Activated T-cell treated with anti-CD3 and anti-CD28 coated beads for 48 hours (primary cell): Measurements from ENCODE around the gene BOD1L2.

Source experiments
- DNase-seq: peaks from one replicate; pipeline ENCODE4 v3.0.0-alpha.2; 2020; ENCODE audit warnings: low read depth

Gene BOD1L2

DNA sequence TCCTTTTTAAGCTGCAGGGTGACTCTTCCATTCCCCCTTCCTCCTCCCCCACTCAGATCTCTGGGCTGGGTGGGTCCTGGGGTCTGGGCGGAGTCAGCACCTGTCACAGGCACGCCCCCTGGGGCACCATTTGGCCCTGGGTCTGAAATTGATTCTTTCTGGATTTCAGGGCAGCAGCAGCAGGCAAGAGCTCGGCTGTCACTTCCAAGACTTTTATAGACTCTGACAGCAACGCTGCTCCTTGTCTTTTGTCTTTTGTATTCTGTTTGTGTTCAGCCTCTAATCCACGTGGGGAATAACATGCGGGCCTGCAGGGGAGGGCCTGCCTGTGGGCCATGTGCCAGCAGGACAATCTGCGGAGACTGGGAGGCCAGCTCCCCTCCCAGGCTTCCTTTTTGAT is 3.9 kb downstream of the BOD1L2 start:
- DNase-seq, result no peak

GRCh38 chr18:57154191-57154830 is 7.4 kb downstream of the BOD1L2 start:
- DNase-seq, result no peak

DNA sequence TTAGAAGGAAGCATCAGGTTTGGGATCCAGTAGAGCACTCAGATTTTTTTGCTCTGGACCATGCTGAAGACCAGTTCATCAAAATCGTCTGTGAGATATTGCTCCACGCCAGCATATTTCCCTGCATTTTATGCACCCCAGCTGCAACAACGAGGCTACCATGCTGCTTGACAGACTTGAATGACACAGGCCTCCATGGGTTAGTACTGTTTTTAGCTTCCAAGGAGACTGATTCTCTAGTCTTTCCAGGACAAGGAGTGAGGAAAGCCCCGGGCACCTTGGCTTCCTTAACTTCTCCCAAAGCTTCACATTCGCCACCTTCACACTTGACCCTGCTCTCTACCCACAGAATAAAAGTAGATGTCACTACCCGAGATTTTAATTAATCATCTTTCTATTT is 17.5 kb downstream of the BOD1L2 start:
- DNase-seq, result no peak

DNA sequence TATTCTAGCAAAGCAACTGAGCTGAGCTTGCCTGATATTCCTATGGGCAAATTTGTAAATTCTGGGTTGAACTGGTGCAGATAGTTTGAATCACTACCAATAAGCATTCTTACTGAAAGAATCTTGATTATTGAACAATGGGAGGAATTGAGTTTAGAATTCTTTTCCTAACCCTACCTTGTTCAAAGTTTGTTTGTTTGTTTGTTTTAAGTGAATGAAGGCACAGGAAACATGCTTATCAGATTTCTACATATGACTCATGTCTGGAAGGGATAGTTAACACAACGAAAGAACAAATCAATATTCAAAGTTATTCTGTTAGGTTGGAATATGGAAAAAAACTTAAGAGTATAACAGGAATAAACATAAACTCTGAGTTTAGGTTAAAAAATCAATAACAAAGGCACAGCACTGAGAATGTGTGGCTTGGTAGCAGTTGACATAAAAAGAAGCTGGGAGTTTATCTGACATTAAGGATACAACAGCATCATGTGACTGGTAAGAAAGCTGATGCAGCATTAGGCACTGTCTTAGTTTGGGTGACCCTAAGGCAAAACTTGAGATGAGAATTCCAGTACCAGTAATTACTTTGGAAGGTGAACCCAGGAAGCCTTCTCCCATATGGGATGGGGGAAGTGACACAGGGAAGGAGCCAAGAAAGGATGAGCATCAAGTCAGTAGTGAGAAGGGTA is 20.9 kb downstream of the BOD1L2 start:
- no peak for DNase-seq

DNA sequence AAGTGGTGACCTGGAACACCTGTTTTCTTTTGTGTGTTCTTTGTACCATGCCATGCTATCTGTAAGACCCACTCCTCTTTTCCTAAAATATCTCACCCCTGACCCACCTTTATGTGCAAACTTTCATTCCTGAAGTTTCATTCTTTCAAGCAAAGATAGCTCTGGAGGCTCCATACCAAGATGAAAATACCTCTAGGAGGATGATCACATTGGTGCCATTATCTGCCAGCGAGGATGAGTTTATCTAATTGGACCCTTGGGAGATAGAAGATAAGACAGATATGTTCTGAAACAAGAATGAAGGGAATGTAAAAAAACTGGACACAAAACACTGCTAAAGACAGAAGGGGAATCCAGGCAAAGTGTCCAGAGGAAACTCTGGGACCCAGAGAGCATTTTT is 24.1 kb downstream of the BOD1L2 start:
- DNase-seq, result no peak

DNA sequence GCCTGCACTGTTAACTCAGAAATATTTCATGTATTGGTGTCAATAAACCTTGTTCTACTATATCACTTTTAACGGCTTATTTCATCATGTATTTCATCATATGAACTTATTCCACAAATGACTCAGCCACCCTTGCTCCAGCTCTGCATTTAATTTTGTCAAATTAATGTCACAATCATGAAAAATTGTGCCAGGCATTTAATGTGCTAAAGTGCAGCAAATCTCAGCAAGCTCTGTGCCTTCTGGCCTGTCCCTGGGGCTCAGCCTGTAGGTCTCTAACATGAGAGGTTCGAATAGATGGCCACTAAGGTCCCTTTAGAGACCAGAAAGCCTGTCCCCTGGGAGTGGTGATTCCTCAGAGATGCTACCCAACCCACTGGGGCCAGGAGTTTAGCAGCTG is 28.6 kb downstream of the BOD1L2 start:
- DNase-seq, result no peak

- DNase-seq, result no peak
These were observed 38.5 kb downstream of the BOD1L2 start for GRCh38 chr18:57185434-57185833.

GRCh38 chr18:57188851-57189557 is 42.1 kb downstream of the BOD1L2 start:
- DNase-seq, result no peak

GRCh38 chr18:57190026-57190425 is 43.1 kb downstream of the BOD1L2 start:
- no peak for DNase-seq

- DNase-seq, result no peak
These were observed 47.2 kb downstream of the BOD1L2 start for GRCh38 chr18:57194070-57194469.

DNA sequence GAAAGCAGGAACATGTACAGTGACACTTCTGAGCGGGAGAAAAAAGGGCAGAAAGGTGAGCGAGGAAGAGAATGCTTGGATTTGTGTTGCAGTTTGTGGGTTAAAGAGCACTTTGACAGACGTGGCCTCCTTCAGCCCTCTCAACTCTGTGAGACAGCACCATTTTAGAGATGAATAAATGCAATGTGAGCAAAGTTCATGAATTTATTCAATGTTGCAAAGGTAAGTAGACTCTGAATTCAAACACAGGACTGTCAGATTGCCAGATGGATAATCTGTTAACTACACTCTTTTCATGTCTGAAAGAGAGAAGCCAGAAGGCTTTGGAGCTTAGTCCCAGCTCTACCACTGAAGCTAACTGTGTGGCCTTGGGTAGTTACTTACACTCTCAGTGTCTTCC is 47.7 kb downstream of the BOD1L2 start:
- no peak for DNase-seq

DNA sequence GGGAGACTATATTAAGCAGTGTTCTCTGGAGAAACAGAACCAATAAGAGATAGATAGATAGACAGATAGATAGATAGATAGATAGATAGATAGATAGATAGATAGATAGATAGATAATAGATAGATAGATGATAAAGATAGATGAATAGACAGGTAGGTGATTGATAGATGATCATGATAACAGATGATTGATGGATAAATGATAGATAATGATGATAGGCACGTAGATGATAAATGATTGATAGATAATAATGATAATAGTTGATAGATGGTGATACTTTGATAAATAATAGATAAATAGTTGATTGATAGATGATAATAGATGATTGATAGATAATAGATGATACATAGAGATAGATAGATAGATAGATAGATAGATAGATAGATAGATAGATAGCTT is 48.5 kb downstream of the BOD1L2 start:
- no peak for DNase-seq

DNA sequence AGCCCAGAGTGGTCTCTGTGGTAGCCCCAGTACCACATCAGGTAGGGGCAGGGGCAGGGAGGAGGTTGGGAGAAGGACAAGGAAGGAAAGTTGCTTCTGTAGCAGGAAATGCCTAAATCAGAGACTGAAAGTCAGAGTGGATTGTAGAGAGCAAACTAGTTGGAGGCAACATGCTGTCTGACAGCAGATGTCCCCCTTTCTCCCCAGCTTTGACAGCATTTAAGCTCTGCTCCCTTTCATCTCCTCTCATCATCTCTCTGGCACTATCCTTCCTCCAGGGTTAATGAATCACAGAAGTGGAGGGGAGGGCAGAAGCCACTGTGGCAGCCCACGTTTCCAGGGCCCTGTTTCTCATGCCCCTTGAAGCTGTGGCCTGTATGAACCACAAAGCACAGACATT is 50.4 kb downstream of the BOD1L2 start:
- DNase-seq, result no peak

GRCh38 chr18:57198073-57198472 is 51.2 kb downstream of the BOD1L2 start:
- DNase-seq, result no peak
